ENCODE results near the gene TRIM40. TPM values are rescaled to one million over a fixed set of nuclear protein-coding genes. Genes with fewer than 3 reads are reported as not detected.

TRIM40 gene
- polyA plus RNA-seq, 1 donor (not counting 4 experiments of a cell fraction or from before 2014, with no cell fraction given) = not detected

DNA sequence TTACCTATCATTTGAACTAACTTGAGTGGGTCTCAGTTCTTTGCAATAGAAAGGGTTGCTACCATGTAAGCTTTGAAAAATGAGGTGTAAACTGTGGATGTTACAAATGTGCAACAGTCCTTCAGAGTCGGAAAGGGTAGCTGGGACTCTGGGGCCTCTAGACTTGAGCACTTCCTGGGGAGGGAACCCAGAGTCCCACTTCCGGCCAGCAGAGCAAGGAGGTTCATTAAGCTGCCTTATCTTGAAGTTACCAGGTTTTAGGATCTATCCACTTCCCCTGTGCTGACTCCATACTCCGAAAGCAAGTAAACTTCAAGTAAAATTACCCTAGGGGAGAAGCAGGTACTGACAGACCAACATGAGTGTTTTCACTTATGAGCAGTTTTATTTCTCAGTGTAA is 15.6 kb downstream of the TRIM40 start:
- no peak overlapping the region for H3K27ac ChIP-seq (ENCODE audit: control insufficient read depth, insufficient read depth, low read length)
- dilution Hi-C loops (cut with MboI; ENCODE audit: extremely low pct_ligation_motif_present, low sequenced_read_pairs) = no loop called here
- DNase-seq (ENCODE audit: low read depth, low spot score) (no peak), FAIRE-seq (no peak)
- H3K27me3 ChIP-seq (ENCODE audit: control insufficient read depth, extremely low read depth, insufficient read depth, low read length) = peaks cover 15% of the 10 kb centered on the region
- no peaks in the 10 kb centered on the region for H3K79me2 ChIP-seq (ENCODE audit: control insufficient read depth, insufficient read depth, low read length)
- H3K4me3 ChIP-seq (ENCODE audit: control insufficient read depth in 2 of 3, extremely low read depth in 1 of 3, insufficient read depth in 2 of 3, low read depth in 1 of 3, low read length in 3 of 3) = no peak overlapping the region
- H3K9ac ChIP-seq (ENCODE audit: control insufficient read depth, extremely low read depth, insufficient read depth, low read length) = no peak overlapping the region
- TF ChIP-seq, protein P1, sequence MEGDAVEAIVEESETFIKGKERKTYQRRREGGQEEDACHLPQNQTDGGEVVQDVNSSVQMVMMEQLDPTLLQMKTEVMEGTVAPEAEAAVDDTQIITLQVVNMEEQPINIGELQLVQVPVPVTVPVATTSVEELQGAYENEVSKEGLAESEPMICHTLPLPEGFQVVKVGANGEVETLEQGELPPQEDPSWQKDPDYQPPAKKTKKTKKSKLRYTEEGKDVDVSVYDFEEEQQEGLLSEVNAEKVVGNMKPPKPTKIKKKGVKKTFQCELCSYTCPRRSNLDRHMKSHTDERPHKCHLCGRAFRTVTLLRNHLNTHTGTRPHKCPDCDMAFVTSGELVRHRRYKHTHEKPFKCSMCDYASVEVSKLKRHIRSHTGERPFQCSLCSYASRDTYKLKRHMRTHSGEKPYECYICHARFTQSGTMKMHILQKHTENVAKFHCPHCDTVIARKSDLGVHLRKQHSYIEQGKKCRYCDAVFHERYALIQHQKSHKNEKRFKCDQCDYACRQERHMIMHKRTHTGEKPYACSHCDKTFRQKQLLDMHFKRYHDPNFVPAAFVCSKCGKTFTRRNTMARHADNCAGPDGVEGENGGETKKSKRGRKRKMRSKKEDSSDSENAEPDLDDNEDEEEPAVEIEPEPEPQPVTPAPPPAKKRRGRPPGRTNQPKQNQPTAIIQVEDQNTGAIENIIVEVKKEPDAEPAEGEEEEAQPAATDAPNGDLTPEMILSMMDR (optimal IDR thresholded peaks at IDR 0.05 in 1 of 3, IDR thresholded peaks at IDR 0.05 in 1 of 3, conservative IDR thresholded peaks at IDR 0.05 in 1 of 3; ENCODE audit: extremely low read depth in 1 of 3, insufficient read depth in 2 of 3, low read length in 3 of 3) = no peak
- TF ChIP-seq EZH2 (IDR thresholded peaks at IDR 0.05; ENCODE audit: low read length) = no peak
- H3K4me1 ChIP-seq (ENCODE audit: control insufficient read depth, extremely low read depth, insufficient read depth, low read length) = peaks cover 21% of the 10 kb centered on the region
- H4K20me1 ChIP-seq (ENCODE audit: control insufficient read depth, extremely low read depth, insufficient read depth, low read length) = no peaks in the 10 kb centered on the region
- no peaks in the 10 kb centered on the region for H3K9me3 ChIP-seq (ENCODE audit: control insufficient read depth, low read depth, low read length)
- H3K36me3 ChIP-seq (ENCODE audit: control insufficient read depth in 2 of 2, extremely low read depth in 1 of 2, insufficient read depth in 2 of 2, low read length in 2 of 2) = no peaks in the 10 kb centered on the region
- no peaks in the 10 kb centered on the region for H3K9me1 ChIP-seq (ENCODE audit: control insufficient read depth, extremely low read depth, insufficient read depth, low read length)
- H2AFZ ChIP-seq (ENCODE audit: control insufficient read depth, low read length) = no peak overlapping the region
- no peak overlapping the region for H3K4me2 ChIP-seq (ENCODE audit: control insufficient read depth, extremely low read depth, insufficient read depth, low read depth, low read length)

DNA sequence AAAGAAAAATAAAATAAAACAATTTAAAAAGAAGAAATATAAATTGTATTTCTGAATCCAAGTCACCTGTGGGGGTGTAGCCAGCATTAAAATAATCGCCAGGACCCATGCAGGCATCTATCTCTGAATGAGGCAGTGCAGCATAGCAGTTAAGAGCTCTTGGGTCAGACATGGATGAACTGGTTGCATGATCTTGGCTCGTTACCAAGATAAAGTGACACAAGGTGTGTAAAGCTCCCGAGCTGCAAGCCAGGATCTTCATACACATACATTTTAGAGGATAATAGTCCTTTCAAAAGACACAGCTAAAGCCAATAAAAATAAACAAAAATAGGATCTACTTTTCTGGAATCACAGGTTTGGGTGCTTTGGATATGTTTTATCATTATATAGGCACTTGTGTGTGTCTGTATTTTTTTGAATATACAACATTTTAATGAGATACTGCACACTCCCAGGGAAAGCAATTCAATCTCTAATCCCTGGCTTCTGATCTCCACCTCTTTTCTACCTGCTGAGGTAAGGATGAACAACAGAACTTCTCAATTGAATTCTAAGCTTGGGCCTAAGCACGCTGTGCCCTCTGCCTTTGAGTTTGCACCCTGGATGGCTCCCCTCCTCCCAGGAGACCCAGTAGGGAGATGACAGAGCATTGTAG is 16.2 kb downstream of the TRIM40 start:
- no peaks in the 10 kb centered on the region for H3K79me2 ChIP-seq (ENCODE audit: control insufficient read depth, insufficient read depth, low read length)
- DNase-seq (ENCODE audit: low read depth, low spot score) (no peak), FAIRE-seq (no peak)
- dilution Hi-C loops (cut with MboI; ENCODE audit: extremely low pct_ligation_motif_present, low sequenced_read_pairs) = no loop called here
- H3K4me3 ChIP-seq (ENCODE audit: control insufficient read depth in 2 of 3, extremely low read depth in 1 of 3, insufficient read depth in 2 of 3, low read depth in 1 of 3, low read length in 3 of 3) = no peak overlapping the region
- H3K27ac ChIP-seq (ENCODE audit: control insufficient read depth, insufficient read depth, low read length) = no peak overlapping the region
- no peak overlapping the region for H3K4me2 ChIP-seq (ENCODE audit: control insufficient read depth, extremely low read depth, insufficient read depth, low read depth, low read length)
- peaks cover 26% of the 10 kb centered on the region for H3K4me1 ChIP-seq (ENCODE audit: control insufficient read depth, extremely low read depth, insufficient read depth, low read length)
- no peak overlapping the region for H3K9ac ChIP-seq (ENCODE audit: control insufficient read depth, extremely low read depth, insufficient read depth, low read length)
- peaks cover 9% of the 10 kb centered on the region for H3K27me3 ChIP-seq (ENCODE audit: control insufficient read depth, extremely low read depth, insufficient read depth, low read length)
- H2AFZ ChIP-seq (ENCODE audit: control insufficient read depth, low read length) = no peak overlapping the region
- TF ChIP-seq, protein P1 (optimal IDR thresholded peaks at IDR 0.05 in 1 of 3, IDR thresholded peaks at IDR 0.05 in 1 of 3, conservative IDR thresholded peaks at IDR 0.05 in 1 of 3; ENCODE audit: extremely low read depth in 1 of 3, insufficient read depth in 2 of 3, low read length in 3 of 3) = no peak
- no peak for TF ChIP-seq EZH2 (IDR thresholded peaks at IDR 0.05; ENCODE audit: low read length)
- no peaks in the 10 kb centered on the region for H3K9me1 ChIP-seq (ENCODE audit: control insufficient read depth, extremely low read depth, insufficient read depth, low read length)
- H3K9me3 ChIP-seq (ENCODE audit: control insufficient read depth, low read depth, low read length) = no peaks in the 10 kb centered on the region
- H3K36me3 ChIP-seq (ENCODE audit: control insufficient read depth in 2 of 2, extremely low read depth in 1 of 2, insufficient read depth in 2 of 2, low read length in 2 of 2) = no peaks in the 10 kb centered on the region
- no peaks in the 10 kb centered on the region for H4K20me1 ChIP-seq (ENCODE audit: control insufficient read depth, extremely low read depth, insufficient read depth, low read length)

Data from keratinocyte (primary cell).